Activated B cell treated with CpG ODN at 0.5 μM for 24 hours (primary cell): ENCODE results near the gene KCNJ15. TPM values are rescaled to one million over a fixed set of nuclear protein-coding genes. Genes with fewer than 3 reads are reported as not detected.

Experiments
- ATAC-seq: fragments of 200-7000 bp; cut with Tn5 transposase; one replicate; pipeline ENCODE4 v1.10.0; 2021; ENCODE audit warnings: low read depth, mild to moderate bottlenecking, moderate library complexity
- CTCF ChIA-PET: fragments of 350-600 bp; sonication (Branson Sonifier 250); formaldehyde crosslinking; loops from one replicate; lab custom pipeline; 2021; ENCODE audit warnings: antibody characterized with exemption; lab: Charles Lee
- POLR2A ChIA-PET: fragments of 350-600 bp; sonication (Branson Sonifier 250); formaldehyde crosslinking; loops from one replicate; lab custom pipeline; 2021; ENCODE audit warnings: antibody characterized with exemption; lab: Charles Lee
- DNase-seq: peaks from one replicate; pipeline ENCODE4 v3.0.0; 2022
- H3K27ac Mint-ChIP-seq: one replicate; pipeline ENCODE4 v1.8.0; 2020; ENCODE audit warnings: mixed read lengths
- H3K27me3 Mint-ChIP-seq: one replicate; pipeline ENCODE4 v1.8.0; 2021; ENCODE audit warnings: mixed read lengths
- H3K36me3 Mint-ChIP-seq: one replicate; pipeline ENCODE4 v1.8.0; 2021; ENCODE audit warnings: low read depth, mixed read lengths
- H3K4me1 Mint-ChIP-seq: one replicate; pipeline ENCODE4 v1.8.0; 2021; ENCODE audit warnings: mixed read lengths
- H3K4me3 Mint-ChIP-seq: one replicate; pipeline ENCODE4 v1.8.0; 2020; ENCODE audit warnings: mild to moderate bottlenecking, mixed read lengths
- H3K9me3 Mint-ChIP-seq: one replicate; pipeline ENCODE4 v1.8.0; 2020; ENCODE audit warnings: mixed read lengths
- intact Hi-C: fragments of 100-400 bp; cut with micrococcal nuclease; formaldehyde crosslinking; loops from one replicate; pipeline ENCODE4 v1.15.1; 2024
- total RNA-seq: library from RNA; stranded (reverse); gene quantifications from 2 replicates; pipeline ENCODE4 v1.2.3, GENCODE V29; 2022
- TF ChIP-seq, protein P1 (sequence below): fragments of 200-600 bp; IDR thresholded peaks from one replicate; pipeline ENCODE4 v1.8.0; 2022; ENCODE audit warnings: antibody characterized with exemption, mild to moderate bottlenecking

Gene KCNJ15
- total RNA-seq, 1 donor from 2014 or later: not detected

DNA sequence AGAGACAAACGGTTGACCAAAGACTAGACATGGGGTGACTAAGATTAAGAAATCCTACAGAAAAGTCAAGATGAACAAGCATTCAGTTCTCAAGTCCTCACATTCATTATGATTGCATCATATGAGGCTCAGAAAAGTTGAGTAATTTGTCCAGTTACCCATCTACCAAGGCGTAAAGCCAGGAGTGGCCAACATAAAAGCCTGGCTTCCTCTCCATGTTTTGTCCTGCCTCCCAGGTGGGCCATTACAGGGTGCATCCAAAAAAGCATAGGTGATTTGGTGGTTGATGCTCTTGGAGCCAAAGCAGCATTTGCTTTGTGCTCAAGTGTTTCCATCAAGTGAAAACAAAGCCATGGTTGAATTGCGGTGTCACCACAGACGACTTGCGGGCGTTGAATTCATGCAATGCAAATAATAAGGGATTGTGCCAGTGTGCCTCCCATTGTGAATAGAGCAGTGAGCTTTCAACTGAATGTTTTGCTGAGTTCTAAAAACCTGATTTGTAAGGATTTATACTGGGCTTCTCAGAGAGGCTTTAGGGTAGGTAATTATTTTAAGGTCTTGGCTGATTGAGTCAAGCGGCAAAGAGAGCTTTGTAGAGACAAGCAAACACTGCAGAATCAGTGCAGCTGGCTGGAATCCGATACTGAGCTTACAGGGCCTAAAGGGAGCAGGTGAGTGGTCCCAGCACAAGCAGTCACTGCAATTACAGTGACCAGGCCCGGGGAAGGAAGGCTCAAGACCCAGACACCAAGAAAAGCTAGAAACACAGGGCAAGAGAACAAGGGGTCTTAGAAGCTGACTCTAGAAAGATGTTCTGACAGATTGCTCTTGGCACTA, 54.1 kb downstream of the KCNJ15 start:
- ATAC-seq: no peak
- no peak overlapping the region for H3K27ac Mint-ChIP-seq
- CTCF ChIA-PET: no interaction called here

DNA sequence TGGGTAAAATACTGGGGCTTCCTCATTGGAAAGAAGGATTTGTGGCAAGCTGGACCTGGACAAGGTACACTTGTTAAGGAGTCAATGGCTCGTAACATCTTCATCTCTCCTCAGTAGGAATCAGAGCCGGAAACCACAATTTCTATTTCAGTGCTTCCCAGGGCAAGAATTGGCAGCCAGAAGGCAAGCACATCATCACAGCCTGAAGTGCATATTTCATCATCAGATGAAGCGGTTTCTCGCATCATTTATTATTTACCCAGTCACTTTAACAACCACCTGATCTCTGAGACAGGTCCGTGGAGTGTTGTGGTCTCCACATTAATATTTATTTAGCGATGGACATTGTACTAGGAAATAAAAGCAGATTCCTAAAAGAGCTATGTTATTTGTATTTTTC, 55.0 kb downstream of the KCNJ15 start:
- CTCF ChIA-PET: no interaction called here
- TF ChIP-seq, protein P1, sequence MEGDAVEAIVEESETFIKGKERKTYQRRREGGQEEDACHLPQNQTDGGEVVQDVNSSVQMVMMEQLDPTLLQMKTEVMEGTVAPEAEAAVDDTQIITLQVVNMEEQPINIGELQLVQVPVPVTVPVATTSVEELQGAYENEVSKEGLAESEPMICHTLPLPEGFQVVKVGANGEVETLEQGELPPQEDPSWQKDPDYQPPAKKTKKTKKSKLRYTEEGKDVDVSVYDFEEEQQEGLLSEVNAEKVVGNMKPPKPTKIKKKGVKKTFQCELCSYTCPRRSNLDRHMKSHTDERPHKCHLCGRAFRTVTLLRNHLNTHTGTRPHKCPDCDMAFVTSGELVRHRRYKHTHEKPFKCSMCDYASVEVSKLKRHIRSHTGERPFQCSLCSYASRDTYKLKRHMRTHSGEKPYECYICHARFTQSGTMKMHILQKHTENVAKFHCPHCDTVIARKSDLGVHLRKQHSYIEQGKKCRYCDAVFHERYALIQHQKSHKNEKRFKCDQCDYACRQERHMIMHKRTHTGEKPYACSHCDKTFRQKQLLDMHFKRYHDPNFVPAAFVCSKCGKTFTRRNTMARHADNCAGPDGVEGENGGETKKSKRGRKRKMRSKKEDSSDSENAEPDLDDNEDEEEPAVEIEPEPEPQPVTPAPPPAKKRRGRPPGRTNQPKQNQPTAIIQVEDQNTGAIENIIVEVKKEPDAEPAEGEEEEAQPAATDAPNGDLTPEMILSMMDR: no peak
- H3K4me1 Mint-ChIP-seq: no peaks in the 10 kb centered on the region
- POLR2A ChIA-PET: no interaction called here
- ATAC-seq: no peak
- no peaks in the 10 kb centered on the region for H3K27me3 Mint-ChIP-seq
- H3K36me3 Mint-ChIP-seq: no peaks in the 10 kb centered on the region
- no peaks in the 10 kb centered on the region for H3K9me3 Mint-ChIP-seq
- H3K4me3 Mint-ChIP-seq: no peak overlapping the region
- DNase-seq: no peak
- intact Hi-C loops: no loop called here
- no peak overlapping the region for H3K27ac Mint-ChIP-seq

More for the DNA sequence above, 54.1 kb downstream of the KCNJ15 start:
- no peaks in the 10 kb centered on the region for H3K27me3 Mint-ChIP-seq
- intact Hi-C loops: no loop called here
- no peak for DNase-seq
- no peaks in the 10 kb centered on the region for H3K4me1 Mint-ChIP-seq
- TF ChIP-seq, protein P1: no peak
- POLR2A ChIA-PET: no interaction called here
- no peaks in the 10 kb centered on the region for H3K9me3 Mint-ChIP-seq
- no peak overlapping the region for H3K4me3 Mint-ChIP-seq
- no peaks in the 10 kb centered on the region for H3K36me3 Mint-ChIP-seq

DNA sequence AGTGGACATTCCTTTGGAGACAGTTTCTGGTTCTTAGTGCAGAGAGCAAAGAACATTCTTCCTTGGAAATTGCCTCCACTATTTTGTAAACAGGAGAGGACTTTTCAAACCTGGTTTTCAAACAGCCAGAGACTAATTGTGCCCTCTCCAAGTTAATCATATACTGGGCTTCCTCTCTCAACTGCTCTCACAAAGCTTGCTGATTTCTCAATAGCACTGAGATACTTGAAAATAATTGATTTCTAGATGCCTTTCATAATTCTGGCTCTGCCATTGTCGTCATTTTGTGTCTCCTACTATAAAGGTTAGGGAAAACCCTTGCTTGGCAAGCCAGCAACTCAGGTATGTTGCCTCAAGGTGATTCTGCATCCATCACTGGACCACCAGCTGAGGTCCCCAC, 56.0 kb downstream of the KCNJ15 start:
- Mint-ChIP-seq H3K36me3 (no peaks in the 10 kb centered on the region), H3K9me3 (no peaks in the 10 kb centered on the region), H3K27me3 (no peaks in the 10 kb centered on the region), H3K27ac (no peak overlapping the region), H3K4me1 (no peaks in the 10 kb centered on the region), H3K4me3 (no peak overlapping the region)
- TF ChIP-seq, protein P1: no peak
- ATAC-seq (no peak), DNase-seq (no peak)
- intact Hi-C loops: no loop called here
- ChIA-PET CTCF (no interaction called here), POLR2A (no interaction called here)

DNA sequence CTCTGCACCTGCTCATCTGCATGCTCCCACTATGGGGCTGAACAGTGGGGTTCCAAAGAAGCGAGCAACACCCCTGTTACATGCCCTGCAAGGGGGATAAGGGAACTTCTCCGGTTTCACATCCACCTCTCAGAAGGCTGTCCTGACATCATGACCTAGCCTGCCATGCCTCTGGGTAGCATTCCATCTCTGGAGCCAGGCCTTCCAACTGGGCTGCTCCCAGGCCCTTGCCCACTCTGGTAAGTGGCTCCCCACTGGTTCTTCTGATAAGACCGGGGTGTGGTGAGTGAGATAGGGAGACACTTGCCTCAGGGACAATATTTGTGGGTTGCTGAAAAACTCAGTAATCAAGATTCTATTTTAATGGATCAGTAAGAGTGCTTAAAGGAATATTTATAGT, 57.8 kb downstream of the KCNJ15 start:
- TF ChIP-seq, protein P1: no peak
- intact Hi-C loops: no loop called here
- Mint-ChIP-seq H3K27me3 (no peaks in the 10 kb centered on the region), H3K4me3 (no peak overlapping the region), H3K4me1 (no peaks in the 10 kb centered on the region), H3K36me3 (no peaks in the 10 kb centered on the region), H3K9me3 (no peaks in the 10 kb centered on the region), H3K27ac (no peak overlapping the region)
- DNase-seq (no peak), ATAC-seq (no peak)
- POLR2A ChIA-PET: no interaction called here
- CTCF ChIA-PET: no interaction called here

DNA sequence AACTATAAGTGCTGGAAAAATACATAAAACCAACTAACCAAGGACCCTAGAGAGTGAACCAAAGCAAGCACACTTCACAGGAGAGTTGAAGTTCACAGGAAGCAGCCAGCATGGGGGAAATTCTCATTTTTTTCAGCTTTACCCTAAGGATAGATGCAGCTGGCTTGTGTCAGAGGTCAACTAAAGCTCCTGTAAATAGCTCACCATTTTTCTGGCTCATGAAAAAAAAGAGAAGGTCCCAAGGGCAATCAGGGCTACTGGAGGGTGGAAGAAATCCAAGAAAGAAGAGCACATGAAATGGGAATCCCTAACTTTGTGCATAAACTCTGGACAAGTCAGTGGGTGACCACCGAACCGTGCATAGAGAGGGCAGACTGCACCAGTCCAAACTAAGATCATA, 58.3 kb downstream of the KCNJ15 start:
- H3K27me3 Mint-ChIP-seq: no peaks in the 10 kb centered on the region
- ChIA-PET POLR2A (no interaction called here), CTCF (no interaction called here)
- H3K27ac Mint-ChIP-seq: no peak overlapping the region
- H3K4me3 Mint-ChIP-seq: no peak overlapping the region
- no peaks in the 10 kb centered on the region for H3K4me1 Mint-ChIP-seq
- ATAC-seq: no peak
- H3K9me3 Mint-ChIP-seq: no peaks in the 10 kb centered on the region
- no peaks in the 10 kb centered on the region for H3K36me3 Mint-ChIP-seq
- TF ChIP-seq, protein P1: no peak
- DNase-seq: no peak
- intact Hi-C loops: no loop called here
